ENCODE results near the gene SARDH. TPM values are rescaled to one million over a fixed set of nuclear protein-coding genes. Genes with fewer than 3 reads are reported as not detected.
"Not testable (repeated sequence)": the region's sequence is repeated elsewhere in the genome, so short reads cannot be mapped to it uniquely, and the experiment has no call there.

The SARDH gene
- polyA plus RNA-seq, 6 donors from 2014 or later = 0.21 TPM; not detected in 5

DNA sequence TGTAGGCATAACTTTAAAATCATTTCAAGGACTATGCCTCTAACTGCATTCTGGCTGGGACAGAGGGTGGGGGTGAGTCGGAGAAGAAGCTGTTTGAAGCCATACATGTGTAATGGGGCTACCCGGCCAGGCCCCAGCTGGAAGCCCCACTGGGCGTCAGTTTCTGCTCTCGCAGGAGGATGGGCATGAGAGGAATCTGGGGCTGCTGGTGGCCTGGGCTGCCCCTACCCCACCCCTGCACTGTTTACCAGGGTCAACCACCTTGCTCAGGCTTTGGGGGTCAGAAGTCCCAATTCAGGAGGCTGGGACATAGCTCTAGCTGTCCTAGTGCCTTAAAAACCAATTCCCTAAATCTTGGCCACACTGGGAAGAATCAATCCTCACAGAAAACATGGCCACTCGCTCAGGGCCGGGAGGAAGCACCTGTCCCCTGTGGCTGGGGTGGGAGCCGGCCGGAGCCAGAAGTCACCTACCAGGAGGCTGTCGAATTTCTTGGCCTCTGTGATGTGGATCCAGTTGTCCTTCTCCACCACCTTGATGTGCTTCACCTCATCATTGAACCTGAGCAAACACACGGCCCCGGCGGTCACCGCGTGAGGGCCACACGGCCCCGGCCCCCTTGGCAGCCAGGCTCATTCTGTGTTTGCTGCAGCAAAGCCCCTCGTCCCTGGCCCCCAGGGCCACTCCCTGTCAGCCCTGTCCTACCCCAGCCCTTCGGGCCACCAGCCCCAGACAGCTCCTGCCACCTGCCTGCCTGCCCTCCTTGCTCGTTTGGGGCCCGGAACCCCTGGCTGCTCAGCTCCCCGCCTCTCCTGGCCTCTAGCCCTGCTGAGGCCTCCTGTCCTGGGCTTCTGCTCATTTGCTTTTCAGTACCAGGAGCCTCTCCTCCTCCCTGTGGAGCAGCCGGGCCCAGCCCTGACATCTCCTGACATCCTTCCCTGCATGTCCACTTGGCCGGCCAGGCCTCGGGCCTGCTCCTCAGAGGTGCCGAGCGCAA lies 33.6 kb upstream of the SARDH start:
- H3K27ac Mint-ChIP-seq = peak overlapping the region in 3 of 6 donors; percentile 51 to 67 (median 61)
- peaks cover 25 to 38% of the 10 kb centered on the region in 2 donors for H3K36me3 Mint-ChIP-seq
- H3K27me3 Mint-ChIP-seq = no peaks in the 10 kb centered on the region
- ATAC-seq (ENCODE audit: low read depth in 2 of 2) = no peak
- H3K4me3 Mint-ChIP-seq = peak overlapping the region in 1 of 8 donors; percentile 20
- H3K9me3 Mint-ChIP-seq = peaks cover 0 to 12% (median 10%) of the 10 kb centered on the region in 7 donors
- no peak for DNase-seq
- no peaks in the 10 kb centered on the region for H3K4me1 Mint-ChIP-seq

- no peak overlapping the region for H3K4me3 Mint-ChIP-seq
- peaks cover 33 to 48% of the 10 kb centered on the region in 2 donors for H3K36me3 Mint-ChIP-seq
- H3K4me1 Mint-ChIP-seq = peaks cover 0 to 5% (median 0%) of the 10 kb centered on the region in 3 donors
- peak overlapping the region in 2 of 6 donors; percentile 61 to 66 for H3K27ac Mint-ChIP-seq
- no peaks in the 10 kb centered on the region for H3K27me3 Mint-ChIP-seq
- DNase-seq (no peak), ATAC-seq (ENCODE audit: low read depth in 2 of 2) (no peak)
- peaks cover 0 to 15% (median 12%) of the 10 kb centered on the region in 7 donors for H3K9me3 Mint-ChIP-seq
Measured at GRCh38 chr9:133770076-133770777, 32.1 kb upstream of the SARDH start.

- H3K36me3 Mint-ChIP-seq = peaks cover 38 to 48% of the 10 kb centered on the region in 2 donors
- peaks cover 0 to 6% (median 0%) of the 10 kb centered on the region in 3 donors for H3K4me1 Mint-ChIP-seq
- DNase-seq (no peak), ATAC-seq (ENCODE audit: low read depth in 2 of 2) (no peak)
- H3K4me3 Mint-ChIP-seq = no peak overlapping the region
- no peaks in the 10 kb centered on the region for H3K27me3 Mint-ChIP-seq
- peaks cover 0 to 15% (median 12%) of the 10 kb centered on the region in 7 donors for H3K9me3 Mint-ChIP-seq
- no peak overlapping the region for H3K27ac Mint-ChIP-seq
Measured at GRCh38 chr9:133769511-133770075, 31.4 kb upstream of the SARDH start.

GRCh38 chr9:133768859-133769510 lies 30.8 kb upstream of the SARDH start:
- no peaks in the 10 kb centered on the region for H3K27me3 Mint-ChIP-seq
- DNase-seq = no peak
- no peak overlapping the region for H3K27ac Mint-ChIP-seq
- peaks cover 0 to 6% (median 0%) of the 10 kb centered on the region in 3 donors for H3K4me1 Mint-ChIP-seq
- H3K9me3 Mint-ChIP-seq = peaks cover 0 to 15% (median 12%) of the 10 kb centered on the region in 7 donors
- H3K4me3 Mint-ChIP-seq = no peak overlapping the region
- ATAC-seq (ENCODE audit: low read depth in 2 of 2) = no peak
- peaks cover 39 to 53% of the 10 kb centered on the region in 2 donors for H3K36me3 Mint-ChIP-seq

DNA sequence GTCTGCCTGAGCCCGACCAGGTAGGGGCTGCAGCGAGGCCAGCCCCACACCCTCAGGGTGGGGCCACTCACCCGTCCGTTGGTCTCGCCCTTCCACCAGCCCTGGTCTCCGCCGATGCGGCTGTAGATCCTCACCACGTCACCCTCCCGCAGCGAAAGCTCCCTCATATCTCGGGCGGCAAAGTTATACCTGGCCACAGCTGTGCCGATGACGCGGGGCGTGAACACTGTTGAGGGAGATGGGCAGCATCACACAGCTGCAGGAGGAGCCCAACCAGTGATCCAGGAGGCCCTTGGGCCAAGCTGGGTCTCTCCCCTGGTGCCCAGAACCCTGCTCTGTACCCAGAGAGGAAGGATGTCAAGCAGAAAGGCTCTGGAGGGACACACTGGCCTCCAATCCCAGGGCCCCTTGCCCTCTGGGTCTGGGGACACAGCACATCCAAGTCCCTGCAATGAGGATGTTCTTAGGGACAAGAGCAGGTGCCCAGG lies 30.3 kb upstream of the SARDH start:
- Mint-ChIP-seq H3K4me1 (peaks cover 0 to 6% (median 0%) of the 10 kb centered on the region in 3 donors), H3K36me3 (peaks cover 39 to 58% of the 10 kb centered on the region in 2 donors), H3K27me3 (no peaks in the 10 kb centered on the region), H3K27ac (peak overlapping the region in 1 of 6 donors; percentile 18), H3K9me3 (peaks cover 0 to 15% (median 12%) of the 10 kb centered on the region in 7 donors), H3K4me3 (no peak overlapping the region)
- no peak for ATAC-seq (ENCODE audit: low read depth in 2 of 2)
- DNase-seq = no peak

- peaks cover 39 to 58% of the 10 kb centered on the region in 2 donors for H3K36me3 Mint-ChIP-seq
- no peak overlapping the region for H3K4me3 Mint-ChIP-seq
- H3K27ac Mint-ChIP-seq = peak overlapping the region in 1 of 6 donors; percentile 74
- ATAC-seq (ENCODE audit: low read depth in 2 of 2) (no peak), DNase-seq (no peak)
- peaks cover 0 to 15% (median 12%) of the 10 kb centered on the region in 7 donors for H3K9me3 Mint-ChIP-seq
- peaks cover 0 to 6% (median 0%) of the 10 kb centered on the region in 3 donors for H3K4me1 Mint-ChIP-seq
- no peaks in the 10 kb centered on the region for H3K27me3 Mint-ChIP-seq
Measured at GRCh38 chr9:133767625-133768024, 29.5 kb upstream of the SARDH start.

GRCh38 chr9:133767008-133767407 lies 28.9 kb upstream of the SARDH start:
- ATAC-seq (ENCODE audit: low read depth in 2 of 2) (no peak), DNase-seq (no peak)
- peak overlapping the region in 1 of 8 donors; percentile 15 for H3K4me3 Mint-ChIP-seq
- peaks cover 39 to 58% of the 10 kb centered on the region in 2 donors for H3K36me3 Mint-ChIP-seq
- H3K27me3 Mint-ChIP-seq = no peaks in the 10 kb centered on the region
- H3K4me1 Mint-ChIP-seq = peaks cover 0 to 6% (median 0%) of the 10 kb centered on the region in 3 donors
- H3K9me3 Mint-ChIP-seq = peaks cover 0 to 15% (median 12%) of the 10 kb centered on the region in 7 donors
- peak overlapping the region in 1 of 6 donors; percentile 33 for H3K27ac Mint-ChIP-seq

GRCh38 chr9:133766234-133766633 lies 28.1 kb upstream of the SARDH start:
- H3K36me3 Mint-ChIP-seq = peaks cover 39 to 58% of the 10 kb centered on the region in 2 donors
- not testable (repeated sequence) for DNase-seq; H3K27me3 Mint-ChIP-seq; H3K4me1 Mint-ChIP-seq; ATAC-seq (ENCODE audit: low read depth in 2 of 2); H3K4me3 Mint-ChIP-seq
- peak overlapping the region in 1 of 6 donors; percentile 10 for H3K27ac Mint-ChIP-seq
- H3K9me3 Mint-ChIP-seq = peaks cover 0 to 15% (median 12%) of the 10 kb centered on the region in 7 donors

- H3K36me3 Mint-ChIP-seq = peaks cover 35 to 57% of the 10 kb centered on the region in 2 donors
- peaks cover 0 to 9% (median 0%) of the 10 kb centered on the region in 3 donors for H3K4me1 Mint-ChIP-seq
- ATAC-seq (ENCODE audit: low read depth in 2 of 2) (no peak), DNase-seq (no peak)
- H3K27ac Mint-ChIP-seq = peak overlapping the region in 1 of 6 donors; percentile 49
- H3K9me3 Mint-ChIP-seq = peaks cover 0 to 14% (median 12%) of the 10 kb centered on the region in 7 donors
- H3K27me3 Mint-ChIP-seq = no peaks in the 10 kb centered on the region
- no peak overlapping the region for H3K4me3 Mint-ChIP-seq
Measured at GRCh38 chr9:133763272-133764183, 25.4 kb upstream of the SARDH start.

GRCh38 chr9:133762488-133763271 lies 24.5 kb upstream of the SARDH start:
- H3K27ac Mint-ChIP-seq = peak overlapping the region in 4 of 6 donors; percentile 49 to 78 (median 60)
- H3K4me3 Mint-ChIP-seq = no peak overlapping the region
- peaks cover 31 to 49% of the 10 kb centered on the region in 2 donors for H3K36me3 Mint-ChIP-seq
- H3K9me3 Mint-ChIP-seq = peaks cover 0 to 12% (median 10%) of the 10 kb centered on the region in 7 donors
- ATAC-seq (ENCODE audit: low read depth in 2 of 2) = no peak
- no peaks in the 10 kb centered on the region for H3K27me3 Mint-ChIP-seq
- DNase-seq = no peak
- H3K4me1 Mint-ChIP-seq = peaks cover 0 to 9% (median 0%) of the 10 kb centered on the region in 3 donors

- H3K4me3 Mint-ChIP-seq = peak overlapping the region in 1 of 8 donors; percentile 45
- ATAC-seq (ENCODE audit: low read depth in 2 of 2) (no peak), DNase-seq (no peak)
- H3K36me3 Mint-ChIP-seq = peaks cover 21 to 39% of the 10 kb centered on the region in 2 donors
- H3K9me3 Mint-ChIP-seq = peaks cover 0 to 5% (median 1%) of the 10 kb centered on the region in 7 donors
- H3K27ac Mint-ChIP-seq = peak overlapping the region in 1 of 6 donors; percentile 56
- H3K4me1 Mint-ChIP-seq = peaks cover 0 to 9% (median 4%) of the 10 kb centered on the region in 3 donors
- H3K27me3 Mint-ChIP-seq = no peaks in the 10 kb centered on the region
Measured at GRCh38 chr9:133761641-133762248, 23.6 kb upstream of the SARDH start.
